GM21390 (cell line): ENCODE measurements around the gene PCDHGB3.
"Not testable (repeated sequence)": the region's sequence is repeated elsewhere in the genome, so short reads cannot be mapped to it uniquely, and the experiment has no call there.

ENCODE experiments used
- ATAC-seq: cut with Tn5 transposase; IDR thresholded peaks from one replicate; pipeline ENCODE4 v1.9.1; 2021; ENCODE audit not compliant: unreplicated experiment

The PCDHGB3 gene

DNA sequence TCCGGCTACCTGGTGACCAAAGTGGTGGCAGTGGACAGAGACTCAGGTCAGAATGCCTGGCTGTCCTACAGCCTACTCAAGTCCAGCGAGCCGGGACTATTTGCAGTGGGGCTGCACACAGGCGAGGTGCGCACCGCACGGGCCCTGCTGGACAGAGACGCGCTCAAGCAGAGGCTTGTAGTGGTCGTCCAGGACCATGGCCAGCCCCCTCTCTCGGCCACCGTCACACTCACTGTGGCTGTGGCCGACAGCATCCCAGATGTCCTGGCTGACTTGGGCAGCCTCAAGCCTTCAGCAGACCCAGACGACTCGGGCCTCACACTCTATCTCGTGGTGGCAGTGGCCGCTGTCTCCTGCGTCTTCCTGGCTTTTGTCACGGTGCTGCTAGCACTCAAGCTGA lies 13.1 kb upstream of the PCDHGB3 start:
- ATAC-seq = no peak

GRCh38 chr5:141359790-141360426 lies 10.1 kb upstream of the PCDHGB3 start, which contains the start of gene PCDHGB2:
PCDHGB2 (plus strand) TSS chr5:141359994; CDS start chr5:141360136, 142 bp downstream.
- no peak for ATAC-seq

GRCh38 chr5:141360685-141361084 lies 9.4 kb upstream of the PCDHGB3 start:
- ATAC-seq = no peak

DNA sequence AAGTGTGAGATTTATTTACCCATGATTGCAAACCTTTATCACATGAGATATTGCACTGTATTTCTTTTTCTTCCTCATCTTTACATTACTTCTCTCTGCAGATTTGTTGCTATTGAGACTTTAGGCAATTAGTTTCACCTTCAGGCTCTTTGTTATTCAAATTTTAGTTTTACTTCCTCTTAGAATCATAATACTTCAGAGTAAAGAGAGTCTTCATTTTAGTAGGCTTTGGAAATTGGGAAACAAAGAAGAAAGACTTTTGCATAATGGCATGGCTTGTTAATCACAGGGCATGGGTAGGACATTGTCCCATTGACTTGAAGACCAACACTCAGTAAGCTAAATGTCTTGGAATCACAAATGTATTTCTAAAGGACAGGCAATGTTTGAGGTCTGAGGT lies 7.3 kb upstream of the PCDHGB3 start:
- no peak for ATAC-seq

DNA sequence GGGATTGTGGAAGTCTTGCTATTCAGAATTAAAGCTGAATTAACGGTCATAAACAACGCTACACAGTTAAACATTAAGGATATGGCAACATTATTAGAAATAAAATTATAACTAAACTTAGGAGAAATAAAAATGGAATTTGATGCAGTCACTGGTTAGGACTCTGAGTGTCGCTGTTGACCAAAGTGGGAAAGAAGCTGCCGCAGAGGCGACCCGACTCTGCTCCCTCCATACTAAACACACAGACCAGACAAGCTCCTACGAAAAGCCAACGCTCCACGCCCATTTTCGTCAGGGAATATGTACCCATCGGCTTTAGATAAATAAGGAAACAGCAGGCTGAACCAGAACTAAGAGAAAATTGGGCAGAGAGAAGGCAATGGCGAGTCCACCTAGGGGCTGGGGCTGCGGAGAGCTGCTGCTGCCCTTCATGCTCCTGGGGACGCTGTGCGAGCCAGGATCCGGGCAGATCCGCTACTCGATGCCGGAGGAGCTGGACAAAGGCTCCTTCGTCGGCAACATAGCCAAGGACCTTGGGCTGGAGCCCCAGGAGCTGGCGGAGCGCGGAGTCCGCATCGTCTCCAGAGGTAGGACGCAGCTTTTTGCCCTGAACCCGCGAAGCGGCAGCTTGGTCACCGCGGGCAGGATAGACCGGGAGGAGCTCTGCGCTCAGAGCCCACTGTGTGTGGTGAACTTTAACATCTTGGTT lies 5.9 kb upstream of the PCDHGB3 start, which contains the start of gene PCDHGA5:
Gene PCDHGA5, plus strand, starts transcription at position 211 of the 709 bp plus-strand sequence. Its CDS starts 169 bp downstream, at position 380.
- ATAC-seq = no peak

- no peak for ATAC-seq
These were observed 3.8 kb upstream of the PCDHGB3 start for GRCh38 chr5:141366016-141366896.

GRCh38 chr5:141371572-141372475 lies 1.8 kb downstream of the PCDHGB3 start:
- ATAC-seq = no peak

DNA sequence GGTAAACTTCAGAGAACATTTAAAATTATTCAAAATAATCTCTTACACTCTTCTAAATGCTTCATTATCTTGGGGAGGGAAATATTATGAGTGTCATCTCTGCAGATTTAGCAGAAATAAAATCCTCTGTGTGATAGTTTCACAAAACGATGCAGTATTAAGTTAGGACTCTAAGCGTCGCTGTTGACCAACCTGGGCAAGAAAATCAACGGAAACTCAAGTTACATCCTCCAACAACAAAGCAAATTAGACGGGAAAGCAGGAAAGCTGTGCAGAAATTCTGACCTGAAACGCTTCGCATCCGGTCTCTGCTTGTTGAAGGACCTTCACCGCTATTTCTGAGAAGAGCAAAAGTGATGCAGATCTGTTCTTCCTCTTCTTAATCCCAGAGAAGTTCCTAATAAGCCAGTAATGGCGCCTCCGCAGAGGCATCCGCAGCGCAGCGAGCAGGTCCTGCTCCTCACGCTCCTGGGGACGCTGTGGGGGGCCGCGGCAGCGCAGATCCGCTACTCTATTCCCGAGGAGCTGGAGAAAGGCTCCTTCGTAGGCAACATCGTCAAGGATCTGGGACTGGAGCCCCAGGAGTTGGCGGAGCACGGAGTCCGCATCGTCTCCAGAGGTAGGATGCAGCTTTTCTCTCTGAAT lies 3.8 kb downstream of the PCDHGB3 start, which contains the start of gene PCDHGA6:
Gene PCDHGA6, plus strand, starts transcription at position 219 of the 645 bp plus-strand sequence. Its CDS starts 193 bp downstream, at position 412.
- ATAC-seq = no peak

DNA sequence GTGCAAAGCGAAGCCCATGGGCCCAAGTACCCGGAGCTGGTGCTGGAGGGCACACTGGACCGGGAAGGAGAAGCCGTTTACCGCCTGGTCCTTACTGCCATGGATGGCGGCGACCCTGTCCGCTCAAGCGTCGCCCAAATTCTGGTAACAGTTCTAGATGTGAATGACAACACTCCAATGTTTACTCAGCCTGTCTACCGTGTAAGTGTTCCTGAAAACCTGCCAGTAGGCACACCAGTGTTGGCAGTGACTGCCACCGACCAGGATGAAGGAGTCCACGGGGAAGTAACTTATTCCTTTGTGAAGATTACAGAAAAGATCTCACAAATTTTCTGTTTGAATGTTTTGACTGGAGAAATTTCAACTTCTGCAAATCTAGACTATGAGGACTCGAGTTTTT lies 4.6 kb downstream of the PCDHGB3 start:
- ATAC-seq = no peak

- not testable (repeated sequence) for ATAC-seq
These were observed 5.6 kb downstream of the PCDHGB3 start for GRCh38 chr5:141375444-141376155.

- no peak for ATAC-seq
These were observed 12.6 kb downstream of the PCDHGB3 start, which contains the start of gene PCDHGA7 for GRCh38 chr5:141382469-141383294. PCDHGA7 (plus strand) TSS chr5:141382742; CDS start chr5:141382900, 158 bp downstream.

DNA sequence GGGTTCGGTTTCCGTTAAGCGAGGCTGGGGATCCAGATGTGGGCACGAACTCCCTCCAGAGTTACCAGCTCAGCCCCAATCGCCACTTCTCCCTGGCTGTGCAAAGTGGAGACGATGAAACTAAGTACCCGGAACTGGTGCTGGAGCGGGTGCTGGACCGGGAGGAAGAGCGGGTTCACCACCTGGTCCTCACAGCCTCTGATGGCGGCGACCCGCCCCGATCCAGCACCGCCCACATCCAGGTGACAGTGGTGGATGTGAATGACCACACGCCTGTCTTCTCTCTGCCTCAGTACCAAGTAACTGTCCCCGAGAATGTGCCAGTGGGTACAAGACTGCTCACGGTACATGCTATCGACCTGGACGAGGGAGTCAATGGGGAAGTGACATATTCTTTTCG lies 13.3 kb downstream of the PCDHGB3 start:
- no peak for ATAC-seq

DNA sequence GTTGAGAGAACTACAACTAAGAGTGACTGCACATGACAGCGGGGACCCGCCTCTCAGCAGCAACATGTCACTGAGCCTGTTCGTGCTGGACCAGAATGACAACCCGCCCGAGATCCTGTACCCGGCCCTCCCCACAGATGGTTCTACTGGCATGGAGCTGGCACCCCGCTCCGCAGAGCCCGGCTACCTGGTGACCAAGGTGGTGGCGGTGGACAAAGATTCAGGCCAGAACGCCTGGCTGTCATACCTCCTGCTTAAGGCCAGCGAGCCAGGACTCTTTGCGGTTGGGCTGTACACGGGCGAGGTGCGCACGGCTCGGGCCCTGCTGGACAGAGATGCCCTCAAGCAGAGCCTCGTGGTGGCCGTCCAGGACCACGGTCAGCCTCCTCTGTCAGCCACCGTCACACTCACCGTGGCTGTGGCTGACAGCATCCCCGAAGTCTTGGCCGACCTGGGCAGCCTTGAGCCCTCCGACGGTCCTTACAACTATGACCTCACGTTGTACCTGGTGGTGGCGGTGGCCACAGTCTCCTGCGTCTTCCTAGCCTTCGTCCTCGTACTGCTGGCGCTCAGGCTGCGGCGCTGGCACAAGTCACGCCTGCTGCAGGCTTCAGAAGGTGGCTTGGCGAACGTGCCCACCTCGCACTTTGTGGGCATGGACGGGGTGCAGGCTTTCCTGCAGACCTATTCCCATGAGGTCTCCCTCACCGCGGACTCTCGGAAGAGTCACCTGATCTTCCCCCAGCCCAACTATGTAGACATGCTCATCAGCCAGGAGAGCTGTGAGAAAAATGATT lies 14.6 kb downstream of the PCDHGB3 start:
- no peak for ATAC-seq

DNA sequence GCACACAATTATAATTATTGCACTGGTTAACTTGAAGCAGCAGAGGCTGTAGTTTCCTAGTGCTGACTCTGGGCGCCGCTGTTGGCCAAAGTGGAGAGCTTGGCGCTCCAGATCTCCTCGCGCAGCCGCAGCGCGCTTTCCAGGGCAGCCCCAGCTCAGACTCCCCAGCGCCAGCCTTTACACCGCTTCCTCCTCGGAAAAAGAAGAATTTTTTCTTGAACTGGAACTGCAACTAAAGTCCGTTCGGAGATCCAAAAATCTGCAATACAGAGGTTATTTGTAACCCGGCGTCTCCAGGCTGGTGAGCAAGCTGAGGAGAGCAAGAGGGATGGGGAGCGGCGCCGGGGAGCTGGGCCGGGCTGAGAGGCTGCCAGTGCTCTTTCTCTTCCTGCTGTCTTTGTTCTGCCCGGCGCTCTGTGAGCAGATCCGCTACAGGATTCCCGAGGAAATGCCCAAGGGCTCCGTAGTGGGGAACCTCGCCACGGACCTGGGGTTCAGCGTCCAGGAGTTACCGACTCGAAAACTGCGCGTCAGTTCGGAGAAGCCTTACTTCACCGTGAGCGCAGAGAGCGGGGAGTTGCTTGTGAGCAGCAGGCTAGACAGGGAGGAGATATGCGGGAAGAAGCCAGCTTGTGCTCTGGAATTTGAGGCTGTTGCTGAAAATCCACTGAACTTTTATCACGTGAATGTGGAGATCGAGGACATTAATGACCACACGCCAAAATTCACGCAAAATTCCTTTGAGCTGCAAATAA lies 17.7 kb downstream of the PCDHGB3 start, which contains the start of gene PCDHGB4:
Gene PCDHGB4, plus strand, starts transcription at position 142 of the 755 bp plus-strand sequence. Its CDS starts 187 bp downstream, at position 329.
- ATAC-seq = not testable (repeated sequence)

- ATAC-seq = no peak
These were observed 18.6 kb downstream of the PCDHGB3 start for GRCh38 chr5:141388661-141389060.
